Measurements from ENCODE around the gene CFP. TPM values are rescaled to one million over a fixed set of nuclear protein-coding genes. Genes with fewer than 3 reads are reported as not detected.

CFP gene
- total RNA-seq, 4 donors from 2014 or later, result 3.0 to 7.6 (median 4.5) TPM

- no peak overlapping the region for H3K4me3 ChIP-seq (ENCODE audit: low read depth, poor library complexity, severe bottlenecking)
- no peak for TF ChIP-seq CTCF (IDR thresholded peaks at IDR 0.05)
- no peak for DNase-seq (ENCODE audit: low spot score in 2 of 2)
- WGBS, 2 donors, result 82 to 86% methylated on average over 16 of the region's 16 CpGs
- intact Hi-C loops (cut with DNase I; ENCODE audit: low total_unique reads), result loop anchor here (5.0 kb wide), 1 partner anchor 222 kb away; no protein-coding TSS in a partner anchor
Measured at GRCh38 chrX:47634871-47635575, 5.3 kb upstream of the CFP start.

GRCh38 chrX:47633689-47634590, 4.2 kb upstream of the CFP start:
- no peak overlapping the region for H3K4me3 ChIP-seq (ENCODE audit: low read depth, poor library complexity, severe bottlenecking)
- intact Hi-C loops (cut with DNase I; ENCODE audit: low total_unique reads), result no loop called here
- 68 to 76% methylated on average over 14 of the region's 14 CpGs for WGBS, 2 donors
- TF ChIP-seq CTCF (IDR thresholded peaks at IDR 0.05) (no peak), POLR2A (IDR thresholded peaks at IDR 0.05) (no peak)
- no peak for DNase-seq (ENCODE audit: low spot score in 2 of 2)

- 65 to 80% methylated on average over 4 of the region's 4 CpGs for WGBS, 2 donors
- no peak overlapping the region for H3K4me3 ChIP-seq (ENCODE audit: low read depth, poor library complexity, severe bottlenecking)
- intact Hi-C loops (cut with DNase I; ENCODE audit: low total_unique reads), result no loop called here
- DNase-seq (ENCODE audit: low spot score in 2 of 2), result no peak
- TF ChIP-seq CTCF (IDR thresholded peaks at IDR 0.05), result no peak
- no peak for TF ChIP-seq POLR2A (IDR thresholded peaks at IDR 0.05)
Measured at GRCh38 chrX:47632666-47633065, 2.9 kb upstream of the CFP start.

GRCh38 chrX:47631676-47632075, 1.9 kb upstream of the CFP start:
- WGBS, 2 donors, result 86% methylated on average over 5 of the region's 5 CpGs
- intact Hi-C loops (cut with DNase I; ENCODE audit: low total_unique reads), result no loop called here
- DNase-seq (ENCODE audit: low spot score in 2 of 2), result no peak
- no peak overlapping the region for H3K4me3 ChIP-seq (ENCODE audit: low read depth, poor library complexity, severe bottlenecking)
- TF ChIP-seq POLR2A (IDR thresholded peaks at IDR 0.05) (no peak), CTCF (IDR thresholded peaks at IDR 0.05) (no peak)

- intact Hi-C loops (cut with DNase I; ENCODE audit: low total_unique reads), result loop anchor here (5.0 kb wide), 1 partner anchor 622 kb away; no protein-coding TSS in a partner anchor
- H3K4me3 ChIP-seq (ENCODE audit: low read depth, poor library complexity, severe bottlenecking), result no peak overlapping the region
- TF ChIP-seq POLR2A (IDR thresholded peaks at IDR 0.05) (no peak), CTCF (IDR thresholded peaks at IDR 0.05) (no peak)
- 75 to 100% methylated on average over 1 of the region's 1 CpG for WGBS, 2 donors
- DNase-seq (ENCODE audit: low spot score in 2 of 2), result no peak
Measured at GRCh38 chrX:47628982-47629381, 748 bp downstream of the CFP start.
